ENCODE measurements around the gene GABARAP. TPM values are rescaled to one million over a fixed set of nuclear protein-coding genes. Genes with fewer than 3 reads are reported as not detected.
A peak's percentile ranks its signal among the peaks of the same experiment; 100 is the strongest.

Gene GABARAP
- total and polyA plus RNA-seq, 12 donors, result 440 to 733 (median 517) TPM

DNA sequence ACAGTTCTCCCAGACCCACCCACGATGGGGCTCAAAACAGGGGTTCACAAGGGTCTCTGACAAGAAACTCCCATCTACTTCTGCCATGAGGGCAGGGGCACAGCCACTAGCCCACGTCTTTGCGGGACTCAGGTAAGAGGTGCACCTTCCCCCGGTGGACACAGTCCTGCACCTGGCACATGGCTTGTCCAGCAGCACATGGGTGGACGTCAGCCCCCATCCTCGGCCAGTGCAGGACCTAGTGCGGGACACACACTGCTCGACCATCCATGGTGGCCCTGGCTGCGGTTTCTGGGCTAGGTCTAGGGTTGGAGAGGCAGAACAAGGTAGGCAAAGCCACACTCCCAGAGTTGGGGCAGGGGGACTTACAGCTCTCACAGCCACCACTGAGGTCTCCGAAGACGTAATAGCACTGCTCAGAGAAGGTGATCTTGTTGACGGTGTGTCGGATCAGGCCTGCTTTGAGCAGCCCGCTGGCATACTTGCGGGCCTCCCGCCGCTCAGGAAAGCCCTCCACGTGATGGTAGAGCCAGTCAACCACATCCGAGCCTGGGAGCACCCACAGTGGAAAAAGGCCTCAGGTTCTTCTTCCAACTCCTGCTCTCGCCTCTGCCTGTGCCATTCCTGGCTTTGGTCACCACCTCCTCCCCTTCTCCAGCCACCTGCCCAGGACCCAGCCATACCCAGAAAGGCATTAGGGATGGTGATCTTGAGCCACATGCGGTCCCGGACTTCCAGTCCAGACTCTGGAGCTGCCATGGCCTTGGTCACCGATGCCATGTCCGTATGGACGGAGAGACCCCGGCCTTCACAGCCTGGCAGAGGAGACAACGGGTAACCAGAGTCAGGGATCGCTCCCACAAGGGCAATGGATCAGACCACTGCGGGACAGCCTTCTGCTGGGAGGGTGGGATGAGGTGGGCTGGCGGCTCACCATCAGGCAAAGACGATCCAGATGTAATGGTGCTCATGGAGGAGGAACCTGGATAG is 15.2 kb downstream of the GABARAP start:
- H3K36me3 ChIP-seq, result peaks cover 0 to 89% (median 50%) of the 10 kb centered on the region in 9 donors
- DNase-seq, result peak in 1 of 2 donors; percentile 3
- H3K9me3 ChIP-seq, result no peaks in the 10 kb centered on the region
- intact Hi-C loops (cut with DNase I), result no loop called here
- no peak overlapping the region for H3K27ac ChIP-seq
- no peak overlapping the region for H3K4me3 ChIP-seq
- TF ChIP-seq, protein P1, sequence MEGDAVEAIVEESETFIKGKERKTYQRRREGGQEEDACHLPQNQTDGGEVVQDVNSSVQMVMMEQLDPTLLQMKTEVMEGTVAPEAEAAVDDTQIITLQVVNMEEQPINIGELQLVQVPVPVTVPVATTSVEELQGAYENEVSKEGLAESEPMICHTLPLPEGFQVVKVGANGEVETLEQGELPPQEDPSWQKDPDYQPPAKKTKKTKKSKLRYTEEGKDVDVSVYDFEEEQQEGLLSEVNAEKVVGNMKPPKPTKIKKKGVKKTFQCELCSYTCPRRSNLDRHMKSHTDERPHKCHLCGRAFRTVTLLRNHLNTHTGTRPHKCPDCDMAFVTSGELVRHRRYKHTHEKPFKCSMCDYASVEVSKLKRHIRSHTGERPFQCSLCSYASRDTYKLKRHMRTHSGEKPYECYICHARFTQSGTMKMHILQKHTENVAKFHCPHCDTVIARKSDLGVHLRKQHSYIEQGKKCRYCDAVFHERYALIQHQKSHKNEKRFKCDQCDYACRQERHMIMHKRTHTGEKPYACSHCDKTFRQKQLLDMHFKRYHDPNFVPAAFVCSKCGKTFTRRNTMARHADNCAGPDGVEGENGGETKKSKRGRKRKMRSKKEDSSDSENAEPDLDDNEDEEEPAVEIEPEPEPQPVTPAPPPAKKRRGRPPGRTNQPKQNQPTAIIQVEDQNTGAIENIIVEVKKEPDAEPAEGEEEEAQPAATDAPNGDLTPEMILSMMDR (IDR thresholded peaks at IDR 0.05), result no peak
- peaks cover 0 to 45% (median 17%) of the 10 kb centered on the region in 9 donors for H3K4me1 ChIP-seq
- no peak for ATAC-seq
- 93 to 94% methylated on average over 31 of the region's 31 CpGs for WGBS, 2 donors
- no peaks in the 10 kb centered on the region for H3K27me3 ChIP-seq

- Histone ChIP-seq H3K9me3 (no peaks in the 10 kb centered on the region), H3K4me1 (peaks cover 3 to 50% (median 25%) of the 10 kb centered on the region in 9 donors), H3K36me3 (peaks cover 0 to 100% (median 50%) of the 10 kb centered on the region in 9 donors), H3K4me3 (no peak overlapping the region), H3K27me3 (no peaks in the 10 kb centered on the region), H3K27ac (peak overlapping the region in 5 of 10 donors; percentile 1 to 46 (median 20))
- peak in 7 of 8 donors; percentile 4 to 66 (median 52) for ATAC-seq
- TF ChIP-seq, protein P1 (IDR thresholded peaks at IDR 0.05), result no peak
- intact Hi-C loops (cut with DNase I), result no loop called here
- DNase-seq, result peak in 1 of 2 donors; percentile 30
- 75 to 77% methylated on average over 21 of the region's 21 CpGs for WGBS, 2 donors
Measured at GRCh38 chr17:7225711-7226331, 16.4 kb downstream of the GABARAP start.

GRCh38 chr17:7224661-7225111 is 17.6 kb downstream of the GABARAP start:
- DNase-seq (peak in 1 of 2 donors; percentile 4), ATAC-seq (no peak)
- Histone ChIP-seq H3K27ac (peak overlapping the region in 3 of 10 donors; percentile 44 to 65 (median 46)), H3K4me3 (no peak overlapping the region), H3K36me3 (peaks cover 0 to 90% (median 42%) of the 10 kb centered on the region in 9 donors), H3K4me1 (peaks cover 3 to 55% (median 30%) of the 10 kb centered on the region in 9 donors), H3K9me3 (no peaks in the 10 kb centered on the region), H3K27me3 (no peaks in the 10 kb centered on the region)
- 52 to 62% methylated on average over 15 of the region's 15 CpGs for WGBS, 2 donors
- TF ChIP-seq, protein P1 (IDR thresholded peaks at IDR 0.05), result no peak
- intact Hi-C loops (cut with DNase I), result no loop called here

DNA sequence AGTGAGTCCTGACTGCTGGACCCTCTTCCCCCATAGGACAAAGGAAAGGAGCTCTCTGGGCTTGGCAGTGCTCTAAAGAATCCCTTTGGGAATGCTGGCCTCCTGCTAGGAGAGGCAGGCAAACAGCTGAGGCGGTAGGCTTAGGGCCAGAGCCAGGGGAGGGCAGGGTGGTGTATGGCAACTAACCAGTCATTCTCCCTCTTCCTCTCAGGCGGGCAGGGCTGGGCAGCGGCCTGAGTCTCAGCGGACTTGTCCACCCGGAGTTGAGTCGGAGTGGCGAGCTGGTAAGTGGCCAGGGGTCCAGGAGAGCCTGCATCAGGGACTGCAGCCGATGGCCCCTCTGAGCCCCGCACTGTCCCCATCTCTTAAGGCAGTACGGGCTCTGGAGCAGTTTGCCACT is 18.1 kb downstream of the GABARAP start:
- no peaks in the 10 kb centered on the region for H3K27me3 ChIP-seq
- no peak overlapping the region for H3K4me3 ChIP-seq
- peak overlapping the region in 3 of 10 donors; percentile 7 to 15 (median 13) for H3K27ac ChIP-seq
- TF ChIP-seq, protein P1 (IDR thresholded peaks at IDR 0.05), result no peak
- ATAC-seq (no peak), DNase-seq (peak in 1 of 2 donors; percentile 3)
- intact Hi-C loops (cut with DNase I), result no loop called here
- no peaks in the 10 kb centered on the region for H3K9me3 ChIP-seq
- H3K4me1 ChIP-seq, result peaks cover 6 to 60% (median 30%) of the 10 kb centered on the region in 9 donors
- 72 to 73% methylated on average over 10 of the region's 10 CpGs for WGBS, 2 donors
- peaks cover 0 to 84% (median 38%) of the 10 kb centered on the region in 9 donors for H3K36me3 ChIP-seq

All from heart right ventricle (tissue), 16 donors.